IPS-20b (cell line): ENCODE results near the gene FLT1.

Experiments
- H3K27ac ChIP-seq: one replicate; pipeline ENCODE4 v1.5.1; 2013; ENCODE audit warnings: low read length
- H3K27me3 ChIP-seq: 2 replicates; pipeline ENCODE4 v1.6.1; 2013; ENCODE audit warnings: mild to moderate bottlenecking, low read length, inconsistent platforms; ENCODE audit not compliant: insufficient read depth
- H3K36me3 ChIP-seq: 2 replicates; pipeline ENCODE4 v1.6.1; 2013; ENCODE audit warnings: low read depth, mild to moderate bottlenecking, inconsistent platforms, low read length, moderate library complexity; ENCODE audit not compliant: insufficient read depth
- H3K4me1 ChIP-seq: 2 replicates; pipeline ENCODE4 v1.6.1; 2013; ENCODE audit warnings: mild to moderate bottlenecking, control low read depth, inconsistent platforms, low read length, moderate library complexity; ENCODE audit not compliant: insufficient read depth
- H3K4me3 ChIP-seq: 2 replicates; pipeline ENCODE4 v1.5.1; 2013; ENCODE audit warnings: mild to moderate bottlenecking, low read length, inconsistent platforms
- H3K9ac ChIP-seq: 2 replicates; pipeline ENCODE4 v1.6.1; 2013; ENCODE audit warnings: low read depth, mild to moderate bottlenecking, inconsistent platforms, low read length, moderate library complexity
- H3K9me3 ChIP-seq: 2 replicates; pipeline ENCODE4 v1.6.1; 2013; ENCODE audit warnings: mild to moderate bottlenecking, low read depth, low read length, inconsistent platforms; ENCODE audit not compliant: insufficient read depth

FLT1 gene

DNA sequence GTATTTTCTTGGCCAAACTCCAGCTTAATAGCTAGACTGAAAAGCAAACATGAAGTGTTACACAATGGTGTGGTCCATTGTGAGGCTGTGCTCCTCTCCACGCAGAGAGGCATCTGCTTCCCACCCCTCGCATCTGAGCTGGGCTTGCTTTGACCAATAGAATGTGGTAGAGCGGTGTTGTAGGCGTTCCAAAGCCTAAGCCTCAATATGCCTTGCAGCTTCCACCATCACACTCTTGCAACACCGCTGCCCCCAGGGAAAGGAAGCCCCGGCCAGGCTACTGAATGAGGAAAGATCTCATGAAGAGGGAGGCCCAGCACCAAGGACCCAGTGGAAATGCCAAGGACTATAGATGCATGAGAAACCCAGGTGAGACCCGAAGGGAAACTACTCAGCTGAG, 9.4 kb downstream of the FLT1 start:
- Histone ChIP-seq H3K27ac (no peak overlapping the region), H3K4me1 (peaks cover 33% of the 10 kb centered on the region; the same call in 1 of the 2 replicates), H3K9ac (no peak overlapping the region), H3K36me3 (peaks cover 50% of the 10 kb centered on the region; the same call in 1 of the 2 replicates), H3K27me3 (no peaks in the 10 kb centered on the region), H3K9me3 (no peaks in the 10 kb centered on the region), H3K4me3 (no peak overlapping the region)

DNA sequence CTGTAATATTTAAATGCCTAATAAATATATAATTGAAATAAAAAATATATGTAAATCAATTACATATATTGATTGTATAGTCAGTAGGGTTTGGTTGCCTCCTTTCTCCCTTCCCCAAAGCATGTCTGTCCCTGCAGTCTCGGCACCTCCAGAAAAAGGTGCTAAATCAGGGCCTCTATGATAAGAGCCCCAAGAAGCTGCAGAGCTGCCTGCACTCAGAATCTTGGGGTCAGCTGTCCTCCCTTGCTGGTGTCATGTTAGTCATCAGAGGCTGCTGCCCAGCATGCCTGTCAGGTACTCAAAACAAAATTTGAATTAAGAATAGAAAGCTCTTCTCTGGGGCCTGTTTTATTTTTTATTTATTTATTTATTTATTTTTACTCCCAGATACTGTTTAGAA, 9.8 kb downstream of the FLT1 start:
- peaks cover 53% of the 10 kb centered on the region; the same call in 1 of the 2 replicates for H3K36me3 ChIP-seq
- no peak overlapping the region for H3K9ac ChIP-seq
- H3K4me1 ChIP-seq = peaks cover 28% of the 10 kb centered on the region; the same call in 1 of the 2 replicates
- H3K27me3 ChIP-seq = no peaks in the 10 kb centered on the region
- H3K4me3 ChIP-seq = no peak overlapping the region
- H3K9me3 ChIP-seq = no peaks in the 10 kb centered on the region
- no peak overlapping the region for H3K27ac ChIP-seq

DNA sequence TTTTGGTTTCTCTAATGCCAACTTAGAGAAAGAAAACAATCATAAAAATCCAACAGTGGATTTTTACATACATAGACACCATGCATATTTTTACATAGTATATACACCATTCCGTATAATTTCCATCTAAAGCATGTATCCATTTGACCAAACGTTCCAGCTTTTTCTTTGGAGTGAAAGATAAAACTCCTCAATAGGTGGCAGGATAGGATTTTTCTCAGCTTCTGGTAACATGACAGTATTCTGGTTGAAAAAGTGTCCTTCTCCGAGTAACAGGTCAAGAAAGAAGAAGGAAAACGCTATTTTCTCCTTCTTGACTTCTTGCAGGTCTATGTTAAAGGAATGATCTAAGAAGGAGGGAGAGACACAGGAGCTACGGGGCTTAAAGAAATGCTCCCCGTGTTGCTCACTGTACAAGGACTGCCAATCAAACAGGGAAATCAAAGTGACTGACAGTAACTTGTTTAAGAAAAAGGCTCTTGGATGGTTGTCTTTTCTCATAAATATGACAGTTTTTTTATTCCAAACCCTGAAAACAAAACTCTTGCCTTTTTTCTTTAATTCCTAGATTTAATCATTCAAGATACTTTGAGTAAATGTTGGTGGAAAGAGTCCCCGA, 11.5 kb downstream of the FLT1 start:
- H3K4me3 ChIP-seq = no peak overlapping the region
- no peaks in the 10 kb centered on the region for H3K27me3 ChIP-seq
- H3K4me1 ChIP-seq = peaks cover 17% of the 10 kb centered on the region; the same call in 1 of the 2 replicates
- H3K27ac ChIP-seq = no peak overlapping the region
- no peaks in the 10 kb centered on the region for H3K9me3 ChIP-seq
- no peak overlapping the region for H3K9ac ChIP-seq
- H3K36me3 ChIP-seq = peaks cover 37% of the 10 kb centered on the region; the same call in 1 of the 2 replicates

DNA sequence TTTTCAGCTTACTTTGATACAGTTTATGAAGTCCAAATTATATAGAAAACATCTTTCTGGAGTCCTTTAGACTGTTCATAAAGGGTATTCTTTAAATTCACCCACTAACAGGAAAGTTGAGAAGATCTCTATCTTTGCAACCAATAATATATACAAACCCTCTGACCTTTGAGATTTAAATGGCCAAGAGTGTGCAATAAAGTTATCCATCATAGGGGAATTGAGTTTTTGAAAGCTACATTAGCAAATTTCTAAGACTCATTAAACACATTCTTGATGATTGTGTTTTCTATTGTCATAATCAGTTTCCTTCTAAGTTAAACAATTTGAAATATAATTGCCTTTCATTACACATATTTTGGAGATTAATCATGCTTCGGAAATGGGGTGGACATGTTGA, 15.9 kb downstream of the FLT1 start:
- no peak overlapping the region for H3K9ac ChIP-seq
- H3K4me3 ChIP-seq = no peak overlapping the region
- H3K27ac ChIP-seq = no peak overlapping the region
- H3K9me3 ChIP-seq = no peaks in the 10 kb centered on the region
- peaks cover 14% of the 10 kb centered on the region; the same call in 1 of the 2 replicates for H3K36me3 ChIP-seq
- peaks cover 25% of the 10 kb centered on the region for H3K4me1 ChIP-seq
- H3K27me3 ChIP-seq = no peaks in the 10 kb centered on the region

DNA sequence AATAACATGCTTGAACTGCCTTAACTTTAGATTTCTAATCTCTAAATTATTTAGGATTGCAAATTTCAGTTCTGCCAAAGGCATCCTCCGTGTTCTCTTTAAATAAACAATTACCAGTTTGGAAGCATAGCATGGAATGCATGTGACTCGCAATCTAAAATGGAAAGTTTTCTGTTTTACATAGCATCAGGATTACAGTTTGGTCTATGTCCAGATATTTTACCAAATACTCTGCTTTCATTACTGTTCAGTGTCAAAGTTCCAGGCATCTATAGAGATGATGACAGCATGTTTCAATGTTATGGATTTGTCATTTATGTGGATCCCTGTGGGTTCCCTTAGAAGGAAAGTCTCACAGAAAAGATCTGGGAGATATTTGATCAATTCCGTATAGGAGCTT, 16.8 kb downstream of the FLT1 start:
- H3K27me3 ChIP-seq = no peaks in the 10 kb centered on the region
- no peak overlapping the region for H3K9ac ChIP-seq
- H3K4me3 ChIP-seq = no peak overlapping the region
- no peaks in the 10 kb centered on the region for H3K9me3 ChIP-seq
- peaks cover 16% of the 10 kb centered on the region for H3K4me1 ChIP-seq
- peaks cover 14% of the 10 kb centered on the region; the same call in 1 of the 2 replicates for H3K36me3 ChIP-seq
- no peak overlapping the region for H3K27ac ChIP-seq

DNA sequence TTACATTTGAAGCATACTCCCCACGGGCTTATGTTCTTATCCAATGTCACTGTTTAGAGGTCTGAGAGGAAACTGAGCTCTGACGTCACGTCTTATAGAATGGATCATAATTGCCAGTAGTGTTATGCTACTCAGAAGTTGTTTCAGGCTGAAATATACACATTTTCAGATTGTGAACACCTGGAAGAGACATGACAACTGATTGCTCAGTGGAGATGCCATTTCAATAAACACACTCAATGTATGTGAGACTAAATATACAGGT, 17.3 kb downstream of the FLT1 start:
- Histone ChIP-seq H3K4me3 (no peak overlapping the region), H3K9ac (no peak overlapping the region), H3K27me3 (no peaks in the 10 kb centered on the region), H3K4me1 (peaks cover 14% of the 10 kb centered on the region; the same call in 1 of the 2 replicates), H3K27ac (no peak overlapping the region), H3K36me3 (peaks cover 14% of the 10 kb centered on the region; the same call in 1 of the 2 replicates), H3K9me3 (no peaks in the 10 kb centered on the region)

DNA sequence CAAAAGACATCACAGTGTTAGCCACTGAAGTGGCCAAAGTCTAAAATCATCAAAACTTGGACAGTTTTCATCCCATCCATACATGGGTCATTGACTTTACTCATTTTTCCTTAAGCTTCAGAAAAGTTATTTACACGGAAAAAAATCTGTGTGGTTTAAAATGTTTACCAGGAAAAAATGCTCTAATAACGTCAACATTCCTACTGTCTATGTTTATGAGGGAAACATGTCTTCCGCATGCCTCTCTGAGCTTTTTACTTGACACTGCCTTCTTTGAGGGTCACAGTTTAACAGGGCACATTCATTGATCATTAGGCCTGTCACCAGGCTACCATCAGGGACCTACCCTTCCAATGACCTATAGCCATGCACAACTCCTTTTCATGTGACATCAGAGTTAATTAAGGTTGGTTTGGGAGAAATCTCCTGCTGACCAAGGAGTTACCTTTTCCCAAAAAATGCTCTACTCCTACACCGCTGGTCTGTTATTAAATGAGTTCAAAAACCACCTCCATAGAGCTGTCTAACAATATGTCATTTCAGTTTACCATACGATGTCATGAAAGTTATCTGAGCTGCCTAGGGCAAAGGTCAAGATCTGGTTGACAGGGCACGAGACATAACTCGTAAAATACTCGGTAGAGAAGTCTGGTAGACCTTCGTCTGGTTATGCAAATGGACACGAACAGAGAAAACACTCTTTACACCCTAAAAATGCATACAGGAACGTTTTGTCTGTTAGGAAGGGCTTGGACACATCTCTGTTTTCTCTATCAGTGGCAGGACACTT, 17.8 kb downstream of the FLT1 start:
- no peak overlapping the region for H3K4me3 ChIP-seq
- no peaks in the 10 kb centered on the region for H3K9me3 ChIP-seq
- peaks cover 15% of the 10 kb centered on the region; the same call in 1 of the 2 replicates for H3K36me3 ChIP-seq
- no peak overlapping the region for H3K9ac ChIP-seq
- no peaks in the 10 kb centered on the region for H3K27me3 ChIP-seq
- no peak overlapping the region for H3K27ac ChIP-seq
- peaks cover 14% of the 10 kb centered on the region; the same call in 1 of the 2 replicates for H3K4me1 ChIP-seq

DNA sequence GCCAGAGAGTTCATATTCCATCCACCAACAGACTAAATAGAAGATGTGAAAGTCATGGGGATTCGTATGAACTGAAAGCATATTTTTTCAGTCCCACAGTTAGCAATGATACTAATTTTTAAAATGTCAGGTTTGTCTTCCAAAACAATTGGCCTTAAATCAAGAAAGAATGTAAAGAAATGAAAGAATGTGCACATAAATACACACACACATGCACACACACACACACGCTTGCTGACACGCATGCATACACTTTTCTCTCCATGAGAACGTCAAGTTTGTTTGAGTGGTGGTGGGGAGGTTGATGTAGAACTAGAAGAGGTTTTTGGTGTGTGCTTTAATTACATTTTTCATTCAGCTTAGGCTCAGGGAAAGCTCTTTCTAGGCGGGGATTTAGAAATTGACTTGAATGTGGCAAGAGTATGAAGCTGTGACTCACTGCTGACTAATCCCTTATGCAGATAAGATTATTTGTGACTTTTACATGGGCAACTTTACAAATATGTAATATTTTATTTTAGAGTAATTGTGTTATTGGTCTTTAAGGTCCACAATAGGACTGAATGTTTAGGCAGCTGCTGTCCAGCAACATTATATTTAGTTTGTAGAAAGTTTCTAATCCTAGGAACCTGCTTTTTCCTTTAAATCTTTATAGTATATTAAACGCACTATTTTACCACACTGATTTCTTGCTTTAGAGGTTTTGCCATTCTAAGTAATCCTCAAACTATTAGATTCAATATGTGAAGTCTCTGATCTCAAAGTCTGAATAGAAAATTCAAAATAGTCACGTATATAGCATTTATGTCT, 18.8 kb downstream of the FLT1 start:
- Histone ChIP-seq H3K27me3 (no peaks in the 10 kb centered on the region), H3K9me3 (no peaks in the 10 kb centered on the region), H3K9ac (no peak overlapping the region), H3K4me3 (no peak overlapping the region), H3K4me1 (peaks cover 19% of the 10 kb centered on the region), H3K27ac (no peak overlapping the region), H3K36me3 (peaks cover 20% of the 10 kb centered on the region; the same call in 1 of the 2 replicates)

DNA sequence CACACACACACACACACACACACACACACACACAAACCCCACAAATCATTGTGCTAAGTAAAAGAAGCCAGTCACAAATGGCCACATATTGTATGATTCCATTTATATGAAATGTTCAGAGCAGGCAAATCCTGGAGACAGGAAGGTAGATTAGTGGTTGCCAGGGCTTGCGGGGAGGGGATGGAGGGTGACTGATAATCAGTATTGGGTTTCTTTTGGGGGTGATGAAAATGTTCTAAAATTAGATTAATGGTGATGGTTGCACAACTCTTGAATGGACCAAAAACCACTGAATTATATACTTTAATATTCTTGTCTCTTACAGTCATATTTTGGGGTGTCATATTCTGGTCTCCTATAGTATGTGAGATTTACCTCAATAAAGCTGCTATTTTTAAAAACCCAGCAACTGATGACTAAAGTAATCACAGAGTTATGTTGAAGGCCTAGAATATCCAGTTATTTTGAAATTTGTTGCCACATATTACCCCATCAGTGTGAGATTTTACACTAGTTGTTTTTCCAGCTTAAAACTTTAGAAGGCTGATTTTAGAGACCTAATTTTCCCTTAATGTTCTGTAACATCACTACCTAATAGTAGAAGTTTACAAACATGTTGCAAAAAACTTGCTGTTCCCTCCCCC, 20.3 kb downstream of the FLT1 start:
- Histone ChIP-seq H3K36me3 (peaks cover 14% of the 10 kb centered on the region; the same call in 1 of the 2 replicates), H3K27ac (no peak overlapping the region), H3K9ac (no peak overlapping the region), H3K4me3 (no peak overlapping the region), H3K4me1 (peaks cover 19% of the 10 kb centered on the region), H3K27me3 (no peaks in the 10 kb centered on the region), H3K9me3 (no peaks in the 10 kb centered on the region)

DNA sequence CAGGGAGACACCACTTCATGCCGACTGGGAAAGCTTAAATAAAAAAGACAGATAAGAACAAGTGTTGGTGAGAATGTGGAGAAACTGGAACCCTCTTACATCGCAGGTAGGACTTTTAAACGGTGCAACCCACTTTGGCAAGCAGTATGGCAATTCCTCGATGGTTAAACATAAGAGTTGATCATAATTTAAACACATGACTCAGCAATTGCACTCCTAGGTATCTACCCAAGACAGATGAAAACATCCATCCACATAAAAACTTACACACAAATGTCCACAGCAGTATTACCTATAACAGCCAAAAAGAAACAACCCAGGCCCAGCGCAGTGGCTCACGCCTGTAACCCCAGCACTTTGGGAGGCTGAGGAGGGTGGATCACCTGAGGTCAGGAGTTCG, 21.9 kb downstream of the FLT1 start:
- H3K27ac ChIP-seq = no peak overlapping the region

DNA sequence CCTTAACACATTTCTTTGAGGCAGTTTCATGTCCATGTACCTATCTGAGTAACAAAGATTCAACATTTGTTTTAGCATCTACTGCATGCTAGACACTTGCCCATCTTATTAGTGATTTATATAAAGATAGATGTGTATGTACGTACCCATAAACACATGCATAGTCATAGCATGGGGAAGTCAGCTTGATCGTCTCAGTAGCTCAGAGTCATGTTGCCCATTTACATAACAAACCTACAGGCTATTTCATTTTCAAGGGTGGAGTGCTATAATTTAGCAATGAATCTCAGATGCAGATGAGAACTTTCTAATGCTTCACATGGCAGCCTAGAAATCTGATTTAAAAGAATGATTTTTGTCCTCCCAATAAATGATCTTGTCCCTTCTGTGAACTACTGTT, 23.5 kb downstream of the FLT1 start:
- H3K36me3 ChIP-seq = peaks cover 29% of the 10 kb centered on the region
- H3K27me3 ChIP-seq = no peaks in the 10 kb centered on the region
- H3K4me3 ChIP-seq = no peak overlapping the region
- no peaks in the 10 kb centered on the region for H3K9me3 ChIP-seq
- no peak overlapping the region for H3K27ac ChIP-seq
- H3K9ac ChIP-seq = no peak overlapping the region
- H3K4me1 ChIP-seq = peaks cover 23% of the 10 kb centered on the region

More for the DNA sequence above, 21.9 kb downstream of the FLT1 start:
- Histone ChIP-seq H3K4me3 (no peak overlapping the region), H3K4me1 (peaks cover 27% of the 10 kb centered on the region), H3K27me3 (no peaks in the 10 kb centered on the region), H3K9ac (no peak overlapping the region), H3K9me3 (no peaks in the 10 kb centered on the region), H3K36me3 (peaks cover 18% of the 10 kb centered on the region; the same call in 1 of the 2 replicates)
